HG02981 (cell line): Measurements from ENCODE around the gene ASB2.

ENCODE experiments used
- ATAC-seq: cut with Tn5 transposase; IDR thresholded peaks from one replicate; pipeline ENCODE4 v1.9.1; 2021; ENCODE audit warnings: mild to moderate bottlenecking, moderate library complexity; ENCODE audit not compliant: unreplicated experiment

ASB2 gene

DNA sequence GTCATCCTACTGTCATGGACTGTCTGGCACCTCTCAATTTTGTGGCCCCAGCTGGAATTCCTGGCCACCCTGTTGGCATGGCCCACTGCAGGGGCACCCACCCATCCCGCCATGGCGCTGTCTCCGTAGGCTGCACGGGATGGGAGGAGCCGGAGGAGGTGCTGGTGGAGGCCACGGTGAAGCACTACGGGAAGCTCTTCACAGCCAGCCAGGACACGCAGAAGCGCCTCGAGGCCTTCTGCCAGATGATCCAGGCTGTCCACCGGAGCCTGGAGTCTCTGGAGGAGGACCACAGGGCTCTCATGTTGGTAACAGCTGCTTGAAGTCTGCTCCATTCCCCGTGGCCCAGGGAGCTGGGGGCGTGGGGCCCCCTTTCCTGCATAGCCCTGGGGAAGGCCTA, 24.6 kb upstream of the ASB2 start:
- ATAC-seq = no peak

DNA sequence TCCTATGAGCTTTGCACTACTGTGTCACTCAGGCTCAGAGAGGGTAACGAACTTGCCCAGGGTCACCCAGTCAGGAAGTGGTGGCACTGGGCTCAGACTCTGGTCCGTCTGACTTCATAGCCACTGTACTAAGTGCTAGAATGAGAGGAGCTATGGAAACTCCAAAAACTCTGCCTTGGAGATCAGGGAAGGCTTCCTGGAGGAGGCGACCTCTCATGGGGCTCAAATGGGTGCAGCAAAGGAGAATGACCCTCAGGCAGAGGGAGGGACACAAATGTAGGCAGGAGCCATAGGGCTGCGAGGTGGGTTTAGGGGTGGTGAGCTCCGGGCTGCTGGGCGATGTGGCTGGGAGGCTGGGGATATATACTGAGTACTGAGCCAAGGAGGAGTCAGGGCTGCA, 23.9 kb upstream of the ASB2 start:
- ATAC-seq = no peak

DNA sequence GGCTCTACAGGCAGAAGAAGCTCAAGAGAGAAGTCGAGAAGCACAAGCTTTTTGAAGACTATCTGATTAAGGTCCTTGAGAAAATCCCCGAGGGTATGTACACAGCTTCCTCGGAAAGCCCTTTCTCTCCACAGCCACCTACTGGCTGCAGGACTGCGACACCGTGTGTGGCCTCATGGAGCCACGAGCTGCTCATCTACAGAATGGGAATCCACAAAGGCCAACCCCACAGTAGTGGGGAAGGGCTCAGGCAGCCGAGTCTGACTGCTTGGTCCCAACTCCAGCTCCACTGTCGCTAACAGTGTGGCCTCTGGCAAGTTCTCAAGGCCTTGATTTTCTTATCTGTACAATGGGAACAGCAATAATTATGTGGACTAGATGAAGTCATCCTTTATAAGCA, 23.2 kb upstream of the ASB2 start:
- no peak for ATAC-seq

DNA sequence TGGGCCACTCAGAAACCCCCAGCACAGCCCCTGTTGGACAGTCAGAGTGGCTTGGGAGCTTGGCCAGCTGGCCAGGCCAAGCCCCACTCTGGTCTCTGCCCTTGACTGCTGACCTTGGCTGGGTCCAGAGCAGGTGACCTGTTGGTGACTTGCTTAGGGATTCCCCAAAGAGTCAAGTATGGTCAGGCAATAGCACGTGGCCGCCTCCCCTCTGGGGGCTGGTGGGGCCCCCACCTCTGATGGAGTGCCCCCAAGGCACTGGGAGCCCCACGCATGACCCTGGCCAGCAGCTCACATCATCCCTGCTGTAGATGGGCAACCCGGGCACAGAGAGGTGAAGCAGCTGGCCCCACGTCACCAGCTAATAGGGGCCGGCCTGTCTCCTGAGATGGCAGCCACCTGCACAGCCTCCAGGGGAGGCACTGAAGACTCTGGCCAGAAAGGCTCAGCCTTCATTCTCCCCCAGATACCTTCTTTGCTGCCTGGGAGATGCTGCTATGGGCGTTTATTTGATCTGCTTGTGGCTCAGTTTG, 22.6 kb upstream of the ASB2 start:
- no peak for ATAC-seq

DNA sequence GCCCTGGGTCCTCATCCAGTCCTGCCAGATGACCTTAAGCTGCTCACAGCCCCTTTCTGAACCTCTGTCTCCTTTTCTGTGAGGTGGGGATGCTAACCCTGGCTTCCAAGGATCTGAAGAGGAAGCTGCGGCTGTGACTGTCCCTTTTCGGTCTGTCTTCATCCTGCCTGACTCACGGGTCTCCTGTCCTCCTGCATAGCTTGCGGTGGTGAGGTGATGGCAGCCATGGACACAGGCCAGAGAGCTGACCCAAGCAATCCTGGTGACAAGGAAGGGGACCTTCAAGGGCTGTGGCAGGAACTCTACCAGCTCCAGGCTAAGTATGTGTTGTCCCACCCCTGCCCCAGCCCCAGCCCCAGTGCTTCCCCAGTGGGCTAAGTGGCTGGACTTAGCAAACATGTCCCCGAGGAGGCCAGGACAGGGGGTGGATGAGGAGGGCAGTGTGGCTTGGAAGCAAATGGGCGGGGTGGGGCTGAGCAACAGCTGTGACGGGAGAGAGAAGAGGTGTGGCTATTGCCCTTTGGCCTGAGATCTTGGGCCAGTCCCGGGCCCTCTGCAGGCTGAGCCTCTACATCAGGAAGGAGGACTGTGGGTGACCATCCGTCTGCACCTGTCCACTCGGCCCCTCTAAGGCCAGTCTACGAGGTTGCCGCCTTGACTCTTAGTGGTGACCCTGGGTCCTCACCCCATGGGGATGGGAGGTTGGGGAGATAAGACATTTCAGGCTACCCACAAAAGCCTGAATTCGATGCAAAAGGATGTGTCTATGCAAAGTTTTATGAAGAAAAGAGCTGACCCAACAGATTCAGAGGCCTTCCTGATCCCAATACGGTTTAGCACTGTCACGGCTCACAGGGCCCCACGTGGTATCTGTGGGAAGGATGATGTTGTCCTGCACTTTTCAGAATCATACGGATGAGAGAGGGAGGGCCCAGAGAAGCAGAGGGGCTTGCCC, 21.8 kb upstream of the ASB2 start:
- no peak for ATAC-seq

DNA sequence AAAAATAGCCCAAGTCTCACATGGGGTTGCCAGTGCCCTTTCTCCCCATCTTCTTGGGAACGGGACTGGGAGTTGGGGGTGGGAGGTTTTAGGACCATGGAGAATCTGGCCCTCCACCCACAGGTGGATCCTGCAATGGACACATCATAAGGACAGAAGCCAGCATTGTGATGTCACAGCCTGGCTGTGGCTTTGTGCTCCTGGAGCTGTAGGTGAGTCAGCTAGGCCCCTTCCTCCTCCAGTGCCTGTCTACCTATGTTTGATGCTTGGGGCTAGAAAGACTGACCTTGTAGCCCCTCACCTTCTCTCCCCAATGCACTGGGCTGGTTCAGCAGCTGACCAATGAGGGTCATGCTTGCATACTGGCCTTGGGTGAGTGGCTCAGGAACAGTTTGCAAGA, 20.7 kb upstream of the ASB2 start, which contains the start of gene CCDC197:
TSS of gene CCDC197 (plus strand) at position 220 of the 400 bp plus-strand sequence. CDS start 831 bp downstream, outside the sequence.
- ATAC-seq = no peak

DNA sequence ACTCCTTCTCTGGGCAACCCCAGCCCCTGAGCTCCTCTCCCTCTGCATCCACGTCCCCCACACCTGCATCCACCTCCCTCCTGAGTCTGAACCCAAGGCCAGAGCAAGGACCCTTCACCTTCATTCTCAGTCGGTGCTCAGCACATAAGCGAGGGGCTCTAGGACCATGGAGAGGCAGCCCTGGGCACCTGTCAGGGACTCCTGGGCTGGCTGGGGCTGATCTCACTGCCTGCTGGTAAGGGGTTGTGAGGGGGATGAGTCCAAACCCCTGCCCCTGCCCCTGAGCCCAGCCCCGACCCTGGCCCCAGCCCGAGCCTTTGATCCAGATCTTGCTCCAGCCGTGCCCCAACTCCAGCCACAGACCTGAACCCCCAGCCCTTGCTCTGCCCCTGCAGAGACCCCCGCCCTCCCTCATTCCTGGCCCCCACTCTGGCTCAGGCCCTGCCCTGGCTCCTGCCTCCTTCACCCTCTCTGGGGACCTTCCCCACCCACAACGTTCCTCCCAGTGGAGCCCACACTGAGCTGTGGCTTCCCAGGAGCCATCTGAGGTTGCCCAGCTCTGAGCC, 19.8 kb upstream of the ASB2 start:
- no peak for ATAC-seq

DNA sequence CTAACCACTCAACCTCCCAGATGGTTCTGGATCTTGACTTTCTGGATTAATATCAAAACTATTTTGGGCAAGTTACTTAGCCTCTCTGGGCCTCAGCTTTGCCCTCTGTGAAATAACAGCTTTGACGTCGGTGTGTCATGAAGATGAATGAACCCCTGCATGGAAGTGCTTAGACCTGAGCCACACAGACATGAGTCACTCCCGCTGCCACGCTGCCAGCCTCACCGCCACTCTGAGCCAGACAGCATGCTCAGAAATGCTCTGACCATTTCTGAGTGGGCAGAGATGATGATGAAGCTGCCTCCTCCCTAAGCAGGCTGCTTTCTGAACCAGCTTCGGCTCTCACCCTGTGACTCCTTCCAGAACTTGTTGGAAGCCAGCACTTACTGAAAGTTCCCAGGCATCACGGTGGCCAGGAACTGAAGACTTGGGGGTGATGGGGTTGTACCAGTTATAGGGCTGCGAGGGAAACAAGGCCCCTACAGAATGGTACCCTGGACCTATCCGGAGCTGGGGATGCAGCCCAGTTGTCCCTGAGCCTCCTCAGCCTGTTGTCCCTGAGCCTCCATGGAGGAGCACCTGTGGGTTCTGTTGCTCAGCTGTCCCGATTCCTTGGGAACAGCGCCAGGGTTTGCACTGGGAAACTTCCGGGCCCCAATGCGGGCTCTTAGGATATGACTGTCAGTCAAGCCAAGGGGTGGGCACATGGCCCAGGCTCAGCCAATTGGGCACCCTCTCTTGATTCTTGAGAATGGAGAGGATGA, 18.7 kb upstream of the ASB2 start:
- no peak for ATAC-seq

DNA sequence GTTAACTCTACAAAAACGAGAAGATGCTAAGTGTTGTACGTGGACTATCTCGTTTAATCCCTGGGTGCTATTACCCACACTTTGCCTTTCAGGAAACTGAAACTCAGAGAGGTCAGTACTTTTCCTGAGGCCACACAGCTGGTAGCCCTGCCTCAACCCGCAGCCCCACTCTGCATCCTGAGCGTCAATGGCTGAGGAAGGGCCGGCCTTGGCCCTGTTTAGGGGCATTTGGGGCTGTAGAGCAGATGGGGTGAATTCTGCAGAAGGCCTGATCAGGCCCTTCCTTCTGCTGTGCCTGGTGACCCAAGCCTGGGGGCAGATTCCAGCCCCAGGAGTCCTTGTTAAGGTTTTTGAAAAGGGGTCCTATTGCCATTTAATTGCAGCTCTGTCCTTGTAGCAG, 17.0 kb upstream of the ASB2 start:
- ATAC-seq = no peak

DNA sequence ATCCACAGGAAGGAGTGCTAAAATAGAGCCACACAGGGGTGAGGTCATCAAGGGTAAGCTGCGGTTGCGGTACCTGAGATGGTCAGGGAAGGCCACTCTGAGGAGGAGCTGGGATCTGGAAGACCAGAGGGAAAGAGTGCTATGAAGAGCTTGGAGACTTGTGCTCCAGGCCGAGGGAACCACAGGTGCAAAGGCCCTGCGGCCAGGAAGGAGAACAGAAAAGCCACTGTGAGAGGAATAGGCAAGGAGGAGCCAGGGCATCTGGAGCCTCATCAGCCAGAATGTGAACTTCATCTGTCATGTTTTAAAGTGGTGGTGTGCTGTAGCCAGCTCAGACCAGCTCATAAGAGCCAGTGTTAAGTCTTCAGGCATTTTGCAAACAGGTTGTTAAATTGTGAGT, 15.3 kb upstream of the ASB2 start:
- no peak for ATAC-seq

DNA sequence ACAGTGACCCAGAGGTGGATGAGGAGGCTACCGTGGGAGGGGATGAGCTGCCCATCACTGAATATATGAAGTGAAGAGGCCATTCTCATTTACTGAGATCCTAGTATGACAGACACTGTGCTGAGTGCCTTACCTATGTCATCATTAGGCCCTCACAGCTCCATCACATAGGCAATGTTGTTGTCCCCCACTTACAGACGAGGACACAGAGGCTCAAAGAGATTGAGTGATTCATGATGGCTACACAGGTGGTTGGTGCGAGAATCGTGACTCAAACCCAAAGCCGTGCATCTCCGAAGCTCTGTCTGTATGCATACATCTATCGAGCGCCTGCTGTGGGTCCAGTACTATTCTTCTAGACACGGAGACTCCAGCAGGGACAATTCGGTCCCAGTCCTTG, 14.8 kb upstream of the ASB2 start:
- no peak for ATAC-seq

DNA sequence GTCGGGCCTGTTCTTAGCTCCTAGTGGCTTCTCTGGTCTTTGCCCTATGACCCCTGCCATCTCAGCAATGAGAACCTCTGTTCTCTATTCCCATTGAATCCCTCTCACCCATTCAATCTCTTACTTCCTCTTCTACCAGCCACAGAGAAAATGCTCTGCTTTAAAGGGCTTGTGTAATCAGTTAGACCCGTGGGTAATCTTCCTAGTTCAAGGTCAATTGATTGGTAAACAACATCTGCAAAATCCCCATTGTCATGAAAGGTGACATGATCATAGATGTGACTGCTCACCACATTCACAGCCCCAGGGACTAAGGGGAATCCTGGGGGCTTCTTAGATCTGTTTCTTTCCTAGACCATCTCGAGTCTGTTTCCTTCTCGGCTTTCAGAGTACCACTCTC, 13.6 kb upstream of the ASB2 start:
- no peak for ATAC-seq

DNA sequence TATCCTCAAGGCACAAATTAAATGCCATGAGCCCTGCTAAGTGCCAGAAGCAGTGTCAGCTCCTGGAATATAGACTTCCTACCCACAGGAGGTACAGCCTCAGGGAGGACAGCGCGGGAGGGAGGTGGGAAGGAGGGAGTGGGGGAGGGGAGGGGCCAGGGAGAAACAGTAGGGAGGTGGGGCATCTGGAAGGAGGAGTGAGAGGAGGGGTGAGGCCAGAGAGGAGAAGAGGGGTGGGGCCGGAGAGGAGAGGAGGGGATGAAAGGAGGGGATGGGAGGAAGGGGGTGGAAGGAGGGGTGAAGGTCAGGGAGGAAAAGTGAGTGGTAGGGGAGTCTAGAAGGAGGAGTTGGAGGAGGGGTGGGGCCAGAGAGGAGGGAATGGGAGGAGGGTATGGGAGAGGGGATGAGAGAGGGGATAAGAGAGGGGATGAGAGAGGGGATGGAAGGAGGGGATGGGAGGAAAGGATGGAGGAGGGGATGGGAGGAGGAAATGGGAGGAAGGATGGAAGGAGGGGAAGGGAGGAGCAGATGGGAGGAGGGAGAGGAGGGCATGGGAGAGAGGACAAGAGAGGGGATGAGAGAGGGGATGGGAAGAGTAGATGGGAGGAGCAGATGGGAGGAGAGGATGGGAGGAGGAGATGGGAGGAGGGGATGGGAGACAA, 11.6 kb upstream of the ASB2 start:
- no peak for ATAC-seq

DNA sequence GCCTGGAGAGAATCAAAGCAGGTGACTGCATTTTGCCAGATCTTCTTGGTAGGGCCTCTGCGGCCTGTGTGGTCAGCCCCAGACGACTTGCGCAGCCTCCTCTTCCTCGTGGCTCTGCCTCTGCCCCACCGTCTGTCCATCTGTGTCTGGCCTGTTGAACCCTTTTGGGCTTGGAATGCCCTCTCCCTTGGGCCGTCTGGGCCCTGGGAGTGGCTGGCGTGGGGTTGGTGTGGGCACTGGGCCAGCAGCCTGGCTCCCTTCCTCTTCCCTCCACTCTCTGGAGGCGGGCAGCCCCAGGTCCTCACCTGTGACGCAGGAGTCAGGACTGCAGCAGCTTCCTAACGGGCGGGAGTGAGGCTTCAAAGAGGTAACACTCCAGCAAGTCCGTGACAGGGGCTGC, 11.0 kb upstream of the ASB2 start:
- ATAC-seq = no peak

DNA sequence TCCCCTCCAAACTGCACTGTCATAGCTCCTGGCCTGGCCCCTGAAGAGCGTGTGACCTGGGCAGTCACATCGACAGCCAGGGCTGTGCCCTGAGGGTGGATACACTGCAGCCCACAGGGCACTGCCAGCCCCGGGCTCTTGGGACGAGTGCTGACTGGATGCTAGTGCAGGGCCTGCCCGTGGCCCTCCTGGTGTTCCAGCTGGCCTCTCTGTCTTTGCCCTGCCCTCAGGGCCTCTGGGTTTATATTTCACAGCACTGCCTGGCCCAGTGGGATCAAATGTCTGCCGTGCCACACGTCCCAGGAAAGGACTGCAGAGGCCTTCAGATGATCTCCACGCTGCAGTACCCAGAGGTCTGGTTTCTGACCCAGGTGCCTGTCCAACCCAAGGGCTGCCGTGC, 10.6 kb upstream of the ASB2 start:
- ATAC-seq = no peak

DNA sequence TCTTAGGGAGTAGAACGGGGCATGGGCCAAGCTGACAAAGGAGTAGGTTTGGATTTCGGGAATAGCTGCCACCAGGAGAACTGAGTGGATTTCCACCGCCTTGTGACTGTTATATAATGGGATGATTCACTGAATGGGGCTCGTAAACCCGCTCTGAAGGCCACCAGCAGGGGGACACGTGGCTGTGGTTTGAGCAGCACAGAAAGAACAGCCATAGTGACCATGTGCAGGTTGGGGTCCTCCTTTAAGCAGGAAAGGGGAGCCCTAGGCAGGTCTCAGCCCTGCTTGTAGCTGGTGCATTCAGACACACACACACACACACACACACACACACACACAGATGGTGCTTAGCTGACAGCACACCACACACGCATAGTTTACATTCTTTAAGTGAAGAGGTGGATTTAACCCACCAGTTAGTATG, 8.6 kb upstream of the ASB2 start:
- no peak for ATAC-seq

DNA sequence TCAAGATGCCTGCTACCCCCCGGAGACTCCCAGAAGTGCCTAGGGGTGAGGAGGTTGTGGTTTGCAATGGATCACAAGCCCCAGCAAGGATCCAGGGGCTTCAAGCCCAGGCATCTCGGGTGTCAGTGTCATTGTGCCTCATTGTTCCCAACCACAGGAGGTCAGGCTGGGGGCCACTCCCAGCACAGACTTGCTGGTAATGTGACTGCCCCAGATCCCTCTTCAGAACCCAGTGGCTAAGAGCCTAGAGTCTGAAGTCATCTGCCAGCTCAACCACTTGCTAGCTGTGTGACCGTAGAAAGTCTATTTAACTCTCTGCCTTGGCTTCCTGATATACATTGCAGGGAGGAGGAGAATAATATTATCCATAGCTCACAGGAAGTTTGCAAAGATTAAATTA, 7.7 kb upstream of the ASB2 start:
- no peak for ATAC-seq

DNA sequence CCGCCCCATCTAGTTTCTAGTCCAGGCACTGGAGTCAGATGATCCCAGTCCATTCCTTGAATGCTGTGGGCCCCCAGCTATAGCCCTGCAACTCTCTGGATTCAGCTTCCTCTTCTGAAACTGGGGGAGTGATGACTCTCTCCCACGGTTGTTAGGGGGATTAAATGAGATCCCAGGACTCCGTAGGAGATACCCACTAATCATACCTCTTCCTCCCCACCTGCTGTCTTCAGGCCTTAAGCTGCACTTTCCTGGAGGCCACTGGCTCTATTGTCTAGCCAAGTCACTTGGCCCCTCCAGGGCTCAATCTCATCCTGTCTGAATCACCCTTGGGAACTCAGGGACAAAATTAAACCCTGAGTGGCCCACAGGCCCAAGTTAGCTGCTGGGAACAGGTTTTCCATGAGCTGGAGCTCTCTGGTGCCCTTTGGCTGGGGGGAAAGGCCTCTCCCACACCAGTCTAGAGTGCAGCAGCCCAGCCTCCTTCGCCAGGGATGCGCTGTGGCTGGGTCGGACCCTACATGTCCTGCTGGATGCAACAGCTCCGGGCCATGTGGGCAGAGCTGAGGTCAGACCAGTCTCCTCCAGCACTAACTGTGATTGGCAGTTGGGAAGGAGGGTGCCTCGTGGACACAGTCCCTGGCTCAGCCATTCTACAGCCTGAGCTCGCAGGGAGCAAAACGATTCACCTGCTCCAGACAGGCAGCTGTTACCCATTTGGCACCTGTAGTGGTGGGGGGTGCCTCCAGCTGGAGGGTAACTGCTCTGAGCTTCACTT, 6.0 kb upstream of the ASB2 start:
- no peak for ATAC-seq

DNA sequence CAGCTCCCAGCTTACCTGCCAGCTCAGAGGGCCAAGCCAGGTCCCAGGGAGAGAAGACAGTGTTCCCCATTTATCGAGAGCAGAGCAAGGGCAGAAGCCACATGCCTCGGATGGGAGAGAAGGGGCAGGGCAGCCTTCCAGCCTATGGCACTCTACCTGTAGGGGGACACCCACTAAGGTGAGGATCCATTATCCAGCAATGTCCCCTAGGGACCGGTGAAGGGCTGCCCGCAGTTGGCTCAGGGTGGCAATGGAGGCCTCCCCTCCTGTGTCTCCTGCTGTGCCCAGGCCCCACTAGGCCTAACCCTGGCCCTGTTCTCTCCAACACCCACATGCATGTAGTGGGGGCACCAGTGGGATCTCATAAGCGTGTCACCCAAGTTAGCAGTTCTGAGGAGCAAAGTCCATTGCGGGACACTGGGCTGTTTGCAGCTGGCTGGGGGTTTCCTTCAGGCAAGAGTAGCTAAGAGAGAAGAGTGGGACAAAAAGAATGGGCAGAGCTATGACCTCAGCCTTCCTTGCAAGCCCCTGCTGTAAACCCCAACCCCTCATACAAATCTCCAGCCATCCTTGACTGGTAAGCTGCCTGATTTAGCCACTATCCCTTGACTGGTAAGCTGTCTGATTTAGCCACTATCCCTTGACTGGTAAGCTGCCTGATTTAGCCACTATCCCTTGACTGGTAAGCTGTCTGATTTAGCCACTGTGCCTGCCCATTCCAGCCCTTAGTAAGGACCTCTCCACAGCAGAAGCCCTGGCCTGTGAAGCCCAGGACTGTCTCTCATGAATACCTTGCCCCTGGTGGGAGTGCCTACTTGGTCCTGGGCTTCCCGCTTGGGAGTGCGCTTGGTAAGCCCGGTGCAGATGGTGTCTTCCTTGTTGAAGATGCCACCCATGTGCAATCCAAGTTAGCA, 5.2 kb upstream of the ASB2 start:
- ATAC-seq = no peak
